T-helper 2 cell treated with Interferon-gamma antibody and Interleukin-4, amounts not matched to agents 100 ng/mL and 5 ng/mL, for 36 hours (primary cell): ENCODE results near the gene KANK2. TPM values are rescaled to one million over a fixed set of nuclear protein-coding genes. Genes with fewer than 3 reads are reported as not detected.
"Not testable (repeated sequence)": the region's sequence is repeated elsewhere in the genome, so short reads cannot be mapped to it uniquely, and the experiment has no call there.

Source experiments
- intact Hi-C: fragments of 100-400 bp; cut with micrococcal nuclease; formaldehyde crosslinking; loops from one replicate; pipeline ENCODE4 v1.15.1; 2023
- total RNA-seq: library from RNA; stranded (reverse); gene quantifications from 2 replicates; pipeline ENCODE4 v1.2.3, GENCODE V29; 2022

Gene KANK2
- total RNA-seq, 1 donor from 2014 or later = 4.0 TPM

GRCh38 chr19:11142528-11143171 is 54.7 kb downstream of the KANK2 start:
- intact Hi-C loops = no loop called here

GRCh38 chr19:11141937-11142527 is 55.3 kb downstream of the KANK2 start:
- intact Hi-C loops = no loop called here

- intact Hi-C loops = no loop called here
These were observed 56.4 kb downstream of the KANK2 start for GRCh38 chr19:11140896-11141295.

GRCh38 chr19:11140023-11140538 is 57.3 kb downstream of the KANK2 start:
- intact Hi-C loops = not testable (repeated sequence)

- intact Hi-C loops = no loop called here
These were observed 58.6 kb downstream of the KANK2 start for GRCh38 chr19:11138601-11139300.

- intact Hi-C loops = no loop called here
These were observed 59.6 kb downstream of the KANK2 start for GRCh38 chr19:11137542-11138384.

- intact Hi-C loops = no loop called here
These were observed 60.8 kb downstream of the KANK2 start for GRCh38 chr19:11136400-11137101.

- intact Hi-C loops = loop anchor here (2.0 kb wide), 1 partner anchor 95 kb away; no protein-coding TSS in a partner anchor
These were observed 65.9 kb downstream of the KANK2 start for GRCh38 chr19:11131471-11131870.

GRCh38 chr19:11130824-11131455 is 66.4 kb downstream of the KANK2 start:
- intact Hi-C loops = loop anchor here (2.0 kb wide), 1 partner anchor 94 kb away; no protein-coding TSS in a partner anchor

GRCh38 chr19:11127905-11128304 is 69.4 kb downstream of the KANK2 start:
- intact Hi-C loops = loop anchor here (2.0 kb wide), 1 partner anchor 71 kb away; no protein-coding TSS in a partner anchor

GRCh38 chr19:11125994-11126685 is 71.2 kb downstream of the KANK2 start:
- intact Hi-C loops = loop anchor here (2.0 kb wide), 1 partner anchor 73 kb away; no protein-coding TSS in a partner anchor

- intact Hi-C loops = not testable (repeated sequence)
These were observed 73.2 kb downstream of the KANK2 start for GRCh38 chr19:11124157-11124556.

- intact Hi-C loops = no loop called here
These were observed 74.2 kb downstream of the KANK2 start for GRCh38 chr19:11123114-11123513.

- intact Hi-C loops = not testable (repeated sequence)
These were observed 75.4 kb downstream of the KANK2 start for GRCh38 chr19:11121963-11122362.

GRCh38 chr19:11116507-11116906 is 80.8 kb downstream of the KANK2 start:
- intact Hi-C loops = no loop called here

- intact Hi-C loops = no loop called here
These were observed 81.4 kb downstream of the KANK2 start for GRCh38 chr19:11115895-11116446.

- intact Hi-C loops = no loop called here
These were observed 82.3 kb downstream of the KANK2 start for GRCh38 chr19:11115042-11115441.
